Testis (tissue), 2 donors: ENCODE results near the gene TRIO.

Experiments used
- POLR2A ChIP-seq: fragments of 450-650 bp; IDR thresholded peaks from one replicate; pipeline ENCODE4 v1.6.1; 2017; ENCODE audit warnings: antibody characterized with exemption, mild to moderate bottlenecking, moderate library complexity
- TF ChIP-seq, protein P1 (sequence below), 3 experiments: fragments of 450-650 bp in 2 of 3; fragments of 200-600 bp in 1 of 3; sonication (generic) in 1 of 3; IDR thresholded peaks; one replicate each; pipeline ENCODE4 v1.5.1; 2016 to 2019; ENCODE audit warnings: antibody characterized with exemption in 3 of 3, mild to moderate bottlenecking in 2 of 3, moderate library complexity in 1 of 3

DNA sequence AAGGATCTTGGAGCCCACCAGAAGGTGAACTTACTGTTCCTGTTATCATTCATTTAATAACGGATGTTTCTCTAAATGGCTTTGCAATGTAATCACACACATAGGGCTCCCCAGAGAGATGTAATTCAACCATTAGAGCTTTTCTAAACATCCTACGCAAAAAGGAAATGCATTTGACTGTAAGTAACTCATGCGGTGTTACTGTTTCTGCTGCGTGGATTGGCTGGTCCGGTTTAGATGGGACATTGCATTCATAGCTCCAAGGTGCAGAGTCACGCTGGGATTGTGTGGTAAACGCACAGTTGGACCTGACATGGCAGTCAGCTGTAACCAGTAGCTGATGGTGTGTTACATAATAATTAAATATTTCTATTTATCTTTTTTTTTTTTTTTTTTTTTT lies 252.9 kb downstream of the TRIO start:
- TF ChIP-seq POLR2A: no peak
- TF ChIP-seq, protein P1, sequence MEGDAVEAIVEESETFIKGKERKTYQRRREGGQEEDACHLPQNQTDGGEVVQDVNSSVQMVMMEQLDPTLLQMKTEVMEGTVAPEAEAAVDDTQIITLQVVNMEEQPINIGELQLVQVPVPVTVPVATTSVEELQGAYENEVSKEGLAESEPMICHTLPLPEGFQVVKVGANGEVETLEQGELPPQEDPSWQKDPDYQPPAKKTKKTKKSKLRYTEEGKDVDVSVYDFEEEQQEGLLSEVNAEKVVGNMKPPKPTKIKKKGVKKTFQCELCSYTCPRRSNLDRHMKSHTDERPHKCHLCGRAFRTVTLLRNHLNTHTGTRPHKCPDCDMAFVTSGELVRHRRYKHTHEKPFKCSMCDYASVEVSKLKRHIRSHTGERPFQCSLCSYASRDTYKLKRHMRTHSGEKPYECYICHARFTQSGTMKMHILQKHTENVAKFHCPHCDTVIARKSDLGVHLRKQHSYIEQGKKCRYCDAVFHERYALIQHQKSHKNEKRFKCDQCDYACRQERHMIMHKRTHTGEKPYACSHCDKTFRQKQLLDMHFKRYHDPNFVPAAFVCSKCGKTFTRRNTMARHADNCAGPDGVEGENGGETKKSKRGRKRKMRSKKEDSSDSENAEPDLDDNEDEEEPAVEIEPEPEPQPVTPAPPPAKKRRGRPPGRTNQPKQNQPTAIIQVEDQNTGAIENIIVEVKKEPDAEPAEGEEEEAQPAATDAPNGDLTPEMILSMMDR (IDR thresholded peaks at IDR 0.05): no peak
